H7 (cell line): Measurements from ENCODE around the gene TAS2R42. TPM values are rescaled to one million over a fixed set of nuclear protein-coding genes. Genes with fewer than 3 reads are reported as not detected.

Experiments used
- DNase-seq: peaks from one replicate; pipeline ENCODE4 v3.0.0; 2012
- H3K27me3 ChIP-seq: 2 replicates; pipeline ENCODE4 v1.6.0; 2011; ENCODE audit warnings: mild to moderate bottlenecking, low read length; ENCODE audit not compliant: control insufficient read depth, insufficient read depth
- H3K36me3 ChIP-seq: replicated peaks from 2 replicates; pipeline ENCODE4 v1.5.1; 2011; ENCODE audit warnings: low read length; ENCODE audit not compliant: control insufficient read depth, insufficient read depth
- H3K4me3 ChIP-seq: 2 replicates; pipeline ENCODE4 v1.5.1; 2011; ENCODE audit warnings: low read depth, mild to moderate bottlenecking, control low read depth, low read length, moderate library complexity; ENCODE audit not compliant: insufficient read depth
- total RNA-seq: library from RNA; depleted of rRNA; stranded (reverse); fragments of >200 nt; shearing (Covaris generic); gene quantifications from 2 replicates; pipeline ENCODE4 v1.2.3, GENCODE V29; 2014; rRNA removed

The TAS2R42 gene, protein sequence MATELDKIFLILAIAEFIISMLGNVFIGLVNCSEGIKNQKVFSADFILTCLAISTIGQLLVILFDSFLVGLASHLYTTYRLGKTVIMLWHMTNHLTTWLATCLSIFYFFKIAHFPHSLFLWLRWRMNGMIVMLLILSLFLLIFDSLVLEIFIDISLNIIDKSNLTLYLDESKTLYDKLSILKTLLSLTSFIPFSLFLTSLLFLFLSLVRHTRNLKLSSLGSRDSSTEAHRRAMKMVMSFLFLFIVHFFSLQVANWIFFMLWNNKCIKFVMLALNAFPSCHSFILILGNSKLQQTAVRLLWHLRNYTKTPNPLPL
- total RNA-seq: not detected in 2 replicates

DNA sequence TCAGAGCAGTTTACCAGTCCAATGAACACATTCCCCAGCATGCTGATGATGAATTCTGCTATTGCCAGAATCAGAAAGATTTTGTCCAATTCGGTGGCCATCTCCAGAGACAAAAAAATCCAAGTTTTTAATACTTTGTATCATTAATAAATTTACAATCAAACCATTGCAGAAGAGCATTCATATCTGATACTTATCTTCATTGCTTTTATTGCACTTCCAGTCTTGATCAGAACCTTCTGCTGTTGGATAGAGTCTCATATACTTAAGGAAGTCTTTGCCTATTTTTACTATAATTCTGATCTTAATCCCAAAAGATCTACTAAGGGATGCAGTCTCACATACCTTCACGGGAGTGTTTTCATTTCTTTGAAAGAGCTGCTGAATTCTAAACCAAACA, at the start of gene TAS2R42:
TAS2R42 (minus strand) TSS at position 101 of the 400 bp plus-strand sequence; CDS start at position 101, 0 bp downstream.
- H3K36me3 ChIP-seq: no peaks in the 10 kb centered on the region
- no peaks in the 10 kb centered on the region for H3K27me3 ChIP-seq
- H3K4me3 ChIP-seq: no peak within 1 kb of the TSS
- no peak for DNase-seq

DNA sequence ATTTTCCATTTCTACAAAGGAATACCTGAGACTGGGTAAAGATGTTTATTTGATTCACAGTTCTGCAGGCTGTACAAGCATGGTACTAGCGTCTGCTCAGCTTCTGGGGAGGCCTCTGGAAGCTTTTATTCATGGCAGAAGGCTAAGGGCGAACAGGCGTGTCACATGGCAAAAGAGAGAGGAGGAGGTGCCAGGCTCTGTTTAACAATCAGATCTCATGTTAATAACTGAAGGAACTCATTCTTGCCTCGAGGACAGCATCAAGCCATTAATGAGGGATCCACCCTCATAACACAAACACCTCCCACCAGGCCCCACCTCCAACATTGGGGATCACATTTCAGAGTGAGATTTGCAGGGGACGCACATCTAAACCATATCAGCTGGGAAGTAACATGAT, 46.8 kb upstream of the TAS2R42 start:
- no peaks in the 10 kb centered on the region for H3K27me3 ChIP-seq
- H3K36me3 ChIP-seq: no peaks in the 10 kb centered on the region
- no peak overlapping the region for H3K4me3 ChIP-seq
- DNase-seq: no peak

DNA sequence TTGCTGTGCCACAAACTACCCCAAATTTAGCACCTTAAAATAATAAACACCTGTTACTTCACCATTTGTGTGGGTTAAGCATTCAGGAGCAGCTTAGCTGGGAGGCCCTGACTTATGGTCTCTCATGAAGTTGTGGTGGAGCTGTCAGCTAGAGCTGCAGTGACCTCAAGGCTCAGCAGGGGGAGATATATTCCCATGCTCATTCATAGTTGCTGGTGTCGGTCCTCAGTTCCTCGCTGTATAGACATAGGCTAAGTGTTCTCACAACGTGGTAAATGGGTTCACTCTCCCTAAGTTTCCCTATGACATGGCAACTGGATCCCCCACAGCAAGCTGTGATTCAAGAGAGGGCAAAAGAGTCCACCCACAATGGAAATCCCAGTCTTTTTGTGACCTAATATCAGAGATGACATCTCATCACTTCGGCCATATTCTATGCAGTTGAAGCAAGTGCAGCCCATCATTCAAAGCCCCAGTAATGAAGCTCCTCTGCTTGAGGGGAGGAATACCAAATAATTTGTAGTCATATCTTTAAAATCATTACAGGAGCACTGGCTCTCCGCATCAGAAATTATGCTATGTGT, 41.7 kb upstream of the TAS2R42 start:
- DNase-seq: peak; percentile 41
- Histone ChIP-seq H3K36me3 (no peaks in the 10 kb centered on the region), H3K27me3 (no peaks in the 10 kb centered on the region)

DNA sequence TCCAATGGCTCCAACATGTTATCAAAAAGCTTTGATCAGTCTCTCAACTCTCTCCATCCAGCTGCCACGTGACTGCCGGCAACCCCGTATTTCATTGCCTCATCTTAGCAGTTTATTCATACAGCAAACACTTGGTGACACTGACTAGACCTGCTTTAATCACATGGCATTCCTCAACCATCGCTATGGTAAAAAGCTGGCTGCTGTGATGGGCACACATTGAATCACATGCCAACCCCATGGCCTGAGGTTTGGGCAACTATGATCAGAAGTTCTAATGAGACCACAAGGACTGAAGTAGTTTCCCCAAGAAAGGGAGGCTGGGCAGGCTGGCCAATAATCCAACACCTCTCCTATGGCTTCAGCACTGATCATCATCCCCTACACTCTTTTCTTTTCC, 40.6 kb upstream of the TAS2R42 start:
- H3K4me3 ChIP-seq: no peak overlapping the region
- no peak for DNase-seq
- H3K27me3 ChIP-seq: no peaks in the 10 kb centered on the region
- no peaks in the 10 kb centered on the region for H3K36me3 ChIP-seq

More for the DNA sequence above, 41.7 kb upstream of the TAS2R42 start:
- no peak overlapping the region for H3K4me3 ChIP-seq

DNA sequence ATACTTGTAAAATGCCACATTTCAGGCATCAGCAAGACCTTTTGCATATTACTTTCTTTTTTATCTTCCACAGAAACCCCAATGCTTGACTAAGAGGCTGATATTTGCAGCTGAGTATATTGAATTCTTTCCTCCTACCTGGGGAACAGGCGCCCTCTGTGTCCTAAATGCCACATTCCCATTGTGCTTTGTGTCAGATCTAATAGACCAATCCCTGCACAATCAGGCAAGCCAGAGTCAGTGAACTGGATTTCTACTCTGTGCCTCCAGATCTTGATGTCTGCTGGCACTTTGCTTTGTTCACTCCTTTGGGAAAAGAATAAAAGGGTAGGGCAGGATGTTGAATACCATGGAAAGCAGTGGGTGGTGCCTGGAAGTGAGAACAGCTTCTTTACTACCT, 22.4 kb upstream of the TAS2R42 start:
- DNase-seq: no peak
- no peaks in the 10 kb centered on the region for H3K36me3 ChIP-seq
- H3K4me3 ChIP-seq: no peak overlapping the region
- H3K27me3 ChIP-seq: no peaks in the 10 kb centered on the region

DNA sequence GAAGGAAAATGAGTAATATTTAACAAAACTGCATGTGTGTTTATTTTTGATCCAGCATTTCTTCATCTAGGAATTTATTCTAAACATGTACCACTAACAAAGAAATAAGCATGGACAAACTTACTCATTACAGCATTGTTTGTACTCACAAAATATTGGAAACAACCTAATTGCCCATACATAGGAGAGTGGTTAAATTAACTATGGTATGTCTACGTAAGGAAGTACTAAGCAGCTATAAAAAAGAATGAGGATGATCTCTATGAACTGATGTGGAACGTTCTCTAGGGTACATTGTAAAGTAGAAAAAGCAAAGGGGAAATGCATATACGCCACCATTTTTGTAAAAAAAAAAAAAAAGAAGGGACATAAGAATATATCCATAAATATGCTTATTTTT, 17.4 kb upstream of the TAS2R42 start:
- Histone ChIP-seq H3K27me3 (no peaks in the 10 kb centered on the region), H3K4me3 (no peak overlapping the region), H3K36me3 (no peaks in the 10 kb centered on the region)
- no peak for DNase-seq

DNA sequence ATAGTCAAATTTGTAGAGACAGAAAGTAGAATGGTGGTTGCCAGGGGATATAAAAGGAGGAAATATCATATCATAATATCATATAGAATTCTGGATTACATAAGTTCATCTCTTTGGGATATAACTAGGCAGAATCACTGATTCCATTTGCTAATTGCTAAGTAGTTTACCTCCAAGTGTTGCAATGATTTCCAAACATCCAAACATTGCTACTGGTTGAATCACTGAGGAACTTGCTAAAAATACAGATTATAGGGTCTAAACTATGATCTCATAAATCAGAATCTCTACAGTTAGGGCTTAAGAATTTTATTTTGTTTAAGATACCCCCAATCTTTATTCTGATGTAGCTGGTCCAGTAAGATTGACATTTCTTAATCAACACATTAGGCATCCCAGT, 16.1 kb upstream of the TAS2R42 start:
- DNase-seq: no peak
- Histone ChIP-seq H3K27me3 (no peaks in the 10 kb centered on the region), H3K4me3 (no peak overlapping the region), H3K36me3 (no peaks in the 10 kb centered on the region)

DNA sequence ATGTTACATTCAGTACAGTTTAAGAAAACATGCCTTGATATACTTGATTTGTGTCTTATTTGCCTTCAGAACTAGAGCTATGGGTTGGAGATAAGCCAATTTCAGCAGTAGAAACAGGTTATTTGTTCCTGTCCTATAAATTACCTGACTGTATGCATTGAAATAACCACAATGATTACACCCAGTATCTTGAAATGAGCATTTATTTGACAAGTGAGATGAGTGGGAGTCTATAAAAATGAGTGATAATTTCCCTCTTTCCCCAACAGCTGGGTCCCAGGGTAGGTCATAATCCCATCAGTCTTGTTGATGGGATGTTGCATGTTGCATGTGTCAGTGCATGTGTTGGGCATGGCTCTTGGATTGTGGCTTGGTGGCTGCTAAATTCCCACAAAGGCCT, 3.7 kb downstream of the TAS2R42 start:
- Histone ChIP-seq H3K27me3 (no peaks in the 10 kb centered on the region), H3K4me3 (no peak overlapping the region), H3K36me3 (no peaks in the 10 kb centered on the region)
- DNase-seq: no peak

DNA sequence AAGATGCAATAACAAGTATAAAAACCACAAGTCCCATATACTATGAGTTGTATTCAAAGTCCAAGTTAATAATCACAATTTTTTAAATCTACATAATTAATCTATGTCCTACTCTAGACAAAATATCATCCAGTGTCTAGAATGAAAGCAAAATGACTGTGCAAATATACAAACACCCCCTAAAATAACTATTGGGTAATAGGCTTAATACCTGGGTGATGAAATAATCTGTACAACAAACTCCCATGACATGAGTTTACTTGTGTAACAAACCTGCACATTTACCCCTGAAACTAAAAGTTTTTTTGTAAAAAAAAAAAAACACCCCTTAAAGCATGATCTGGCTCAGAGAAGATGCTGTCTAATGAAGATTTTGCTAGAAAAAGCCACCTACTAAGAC, 4.2 kb downstream of the TAS2R42 start:
- no peaks in the 10 kb centered on the region for H3K27me3 ChIP-seq
- no peaks in the 10 kb centered on the region for H3K36me3 ChIP-seq
- DNase-seq: no peak
- H3K4me3 ChIP-seq: no peak overlapping the region

DNA sequence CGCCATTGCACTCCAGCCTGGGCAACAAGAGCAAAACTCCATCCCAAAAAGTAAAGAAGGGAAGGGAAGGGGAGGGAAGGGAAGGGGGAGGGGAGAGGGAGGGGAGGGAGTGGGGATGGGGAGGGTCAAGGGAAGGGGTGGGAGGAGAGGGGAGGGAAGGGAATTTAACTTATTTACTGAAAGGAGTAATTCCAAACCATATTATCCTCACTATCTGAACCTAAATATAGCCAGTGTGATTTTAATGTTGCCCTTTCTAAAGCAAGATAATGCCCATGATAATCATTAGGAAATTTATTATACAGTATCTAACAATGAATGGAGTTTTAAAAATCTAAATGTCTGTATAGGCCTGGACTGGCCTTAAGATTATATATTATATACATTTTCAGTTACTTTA, 8.5 kb downstream of the TAS2R42 start:
- Histone ChIP-seq H3K27me3 (no peaks in the 10 kb centered on the region), H3K36me3 (no peaks in the 10 kb centered on the region), H3K4me3 (no peak overlapping the region)
- no peak for DNase-seq

DNA sequence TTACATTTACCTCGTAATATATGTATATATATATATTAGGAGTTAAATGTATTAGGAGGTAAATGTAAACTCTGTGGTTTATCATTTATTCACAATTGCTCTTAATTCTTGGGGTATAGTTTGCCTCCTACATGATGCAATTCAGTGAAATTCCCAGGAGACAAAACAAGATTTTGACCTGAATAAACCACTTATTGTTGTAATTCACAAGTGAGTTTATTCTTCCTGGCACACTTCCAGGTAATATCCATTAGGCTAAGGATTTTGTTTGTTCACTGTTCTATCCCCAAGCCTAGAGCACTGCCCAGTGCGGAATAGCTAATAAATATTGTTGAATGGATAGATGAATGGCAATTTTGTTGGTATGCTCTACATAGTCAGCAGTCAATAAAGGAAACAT, 12.7 kb downstream of the TAS2R42 start:
- H3K36me3 ChIP-seq: no peaks in the 10 kb centered on the region; the same call in 1 of the 2 replicates
- no peaks in the 10 kb centered on the region for H3K27me3 ChIP-seq
- no peak for DNase-seq
- H3K4me3 ChIP-seq: no peak overlapping the region

DNA sequence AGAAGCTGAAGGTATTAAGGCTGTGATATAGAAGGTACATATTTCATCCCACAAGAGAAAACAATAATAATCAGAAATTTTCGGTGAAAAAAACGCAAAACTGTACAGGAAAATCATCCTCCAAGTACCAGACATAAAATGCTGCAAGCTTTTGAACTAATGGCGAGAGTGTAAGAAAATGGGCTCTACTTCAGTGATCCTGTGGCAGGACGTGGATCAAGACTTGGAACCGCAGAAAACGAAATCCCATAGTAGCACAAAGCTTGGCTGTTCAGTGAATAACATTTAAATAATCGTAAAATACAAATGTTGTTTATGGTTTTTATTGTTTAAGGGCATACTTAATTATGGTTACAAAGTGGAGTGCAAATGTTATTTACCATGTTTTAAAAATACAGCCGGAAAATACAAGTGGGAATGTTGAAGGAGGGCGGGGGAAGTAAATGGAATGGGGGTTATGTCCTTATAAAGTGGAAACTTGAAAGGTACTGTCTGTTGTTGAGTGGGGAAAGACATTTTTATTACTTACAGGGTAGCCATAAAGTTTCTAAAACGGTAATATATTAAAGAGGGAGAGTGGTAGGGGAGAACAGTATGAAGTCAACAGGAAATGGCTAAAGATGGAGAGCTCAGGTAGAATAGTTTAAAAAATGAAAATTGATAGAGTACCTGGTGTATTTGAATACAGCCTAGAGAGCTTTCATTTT, 14.6 kb downstream of the TAS2R42 start:
- no peak for DNase-seq
- Histone ChIP-seq H3K27me3 (no peaks in the 10 kb centered on the region), H3K4me3 (peak overlapping the region; percentile 90), H3K36me3 (no peaks in the 10 kb centered on the region; the same call in 1 of the 2 replicates)

DNA sequence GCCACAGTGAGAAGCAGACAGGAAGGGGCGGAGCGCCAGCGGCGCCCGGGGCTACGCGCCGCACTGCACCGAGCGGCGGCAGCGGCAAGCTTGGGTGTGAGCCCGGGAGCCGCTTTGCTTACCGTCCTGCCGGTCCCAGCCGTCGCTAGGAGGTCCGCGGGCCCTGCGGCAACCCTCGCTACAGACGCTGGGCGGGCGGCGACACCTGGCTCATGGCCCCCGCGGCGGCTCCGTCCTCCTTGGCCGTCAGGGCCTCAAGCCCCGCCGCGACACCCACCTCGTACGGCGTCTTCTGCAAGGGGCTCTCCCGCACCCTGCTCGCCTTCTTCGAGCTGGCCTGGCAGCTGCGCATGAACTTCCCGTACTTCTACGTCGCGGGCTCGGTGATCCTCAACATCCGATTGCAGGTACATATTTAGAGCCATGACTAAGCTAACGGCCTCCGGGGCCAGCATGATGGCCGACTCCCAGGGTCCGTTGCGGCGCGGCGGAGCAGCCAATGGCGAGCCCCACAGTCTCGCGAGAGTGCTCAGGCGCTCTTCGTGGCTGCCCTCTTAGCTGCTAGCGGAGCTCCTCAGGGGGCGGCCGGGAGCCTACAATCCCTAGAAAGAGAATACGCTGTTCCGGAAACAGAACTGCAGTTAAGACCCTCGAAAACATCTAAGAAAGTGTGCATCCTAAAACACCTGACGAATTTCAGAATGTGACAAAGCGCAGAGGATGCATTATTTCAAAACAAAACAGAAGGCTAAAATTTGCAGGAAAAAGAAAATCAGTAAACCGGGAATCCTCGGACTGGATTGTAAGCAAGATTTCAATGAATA, 15.4 kb downstream of the TAS2R42 start, which contains the start of gene SMIM10L1:
SMIM10L1 (plus strand) TSS at position 50 of the 824 bp plus-strand sequence; CDS start at position 213, 163 bp downstream.
- no peaks in the 10 kb centered on the region for H3K27me3 ChIP-seq
- H3K4me3 ChIP-seq: peak within 1 kb of the TSS; percentile 90
- H3K36me3 ChIP-seq: no peaks in the 10 kb centered on the region; the same call in 1 of the 2 replicates
- DNase-seq: peak; percentile 85

DNA sequence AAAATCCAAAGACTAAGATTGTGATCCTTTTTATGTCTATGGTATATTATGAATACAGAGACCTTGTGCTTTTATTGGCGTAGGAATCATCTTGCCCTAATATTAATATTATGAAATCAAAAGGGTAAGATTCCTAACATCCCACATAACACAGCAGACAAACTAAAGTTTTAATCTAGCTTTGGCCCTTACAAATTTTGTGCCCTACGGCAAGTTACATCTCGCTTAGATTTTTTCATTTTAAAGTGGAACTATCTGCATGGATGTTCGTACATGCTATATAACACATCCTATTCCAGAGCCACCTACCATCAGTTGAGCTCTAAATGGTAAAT, 16.0 kb downstream of the TAS2R42 start:
- H3K4me3 ChIP-seq: peak overlapping the region; percentile 90
- H3K27me3 ChIP-seq: no peaks in the 10 kb centered on the region
- no peak for DNase-seq
- H3K36me3 ChIP-seq: peaks cover 1% of the 10 kb centered on the region
